Endothelial cell of umbilical vein (primary cell): ENCODE data around the gene DIP2A. TPM values are rescaled to one million over a fixed set of nuclear protein-coding genes. Genes with fewer than 3 reads are reported as not detected.

Experiments
- BruUV-seq: library from RNA; stranded (reverse); fragments of 400-500 nt; replicated peaks from 2 replicates; lab custom pipeline; 2021; lab: Mats Ljungman, UMichigan
- CTCF ChIA-PET: fragments of 300-600, 350-600 bp; sonication (Branson Sonifier 250); formaldehyde crosslinking; loops from one replicate; lab custom pipeline; 2021; ENCODE audit warnings: antibody characterized with exemption, inconsistent platforms; lab: Charles Lee
- POLR2A ChIA-PET: fragments of 300-600, 350-600 bp; sonication (Branson Sonifier 250); formaldehyde crosslinking; loops from one replicate; lab custom pipeline; 2021; ENCODE audit warnings: antibody characterized with exemption, inconsistent platforms; lab: Charles Lee
- DNase-seq: peaks from one replicate; pipeline ENCODE4 v3.0.0-alpha.2; 2011; ENCODE audit warnings: low read depth, low spot score
- FAIRE-seq: peaks from 2 replicates; lab custom pipeline; 2011; peaks lifted over from hg19 to GRCh38; lab: Jason Lieb, UNC
- H2AFZ ChIP-seq: 2 replicates; pipeline ENCODE4 v1.6.0; 2012; ENCODE audit warnings: low read depth, low read length, control low read depth, inconsistent platforms
- H3K27ac ChIP-seq: 2 replicates; pipeline ENCODE4 v1.5.1; 2011; ENCODE audit warnings: low read depth, mild to moderate bottlenecking, control low read depth, low read length, moderate library complexity; ENCODE audit not compliant: insufficient read depth
- H3K27me3 ChIP-seq, 2 experiments: 2 replicates each; pipeline versions ENCODE4 v1.6.0 to v1.6.1; 2011; ENCODE audit warnings: low read length in 2 of 2, mixed read lengths in 1 of 2; ENCODE audit not compliant: control insufficient read depth in 2 of 2, insufficient read depth in 2 of 2
- H3K36me3 ChIP-seq, 2 experiments: 2 replicates in 1 of 2; 3 replicates in 1 of 2; pipeline ENCODE4 v1.5.1; 2011; ENCODE audit warnings: low read length in 2 of 2, mild to moderate bottlenecking in 1 of 2, moderate library complexity in 1 of 2; ENCODE audit not compliant: control insufficient read depth in 2 of 2, insufficient read depth in 2 of 2; ENCODE audit errors: extremely low read depth in 1 of 2
- H3K4me1 ChIP-seq: 3 replicates; pipeline ENCODE4 v1.5.1; 2011; ENCODE audit warnings: mild to moderate bottlenecking, low read length; ENCODE audit not compliant: control insufficient read depth, insufficient read depth; ENCODE audit errors: extremely low read depth
- H3K4me2 ChIP-seq: 2 replicates; pipeline ENCODE4 v1.6.1; 2011; ENCODE audit warnings: low read length, control low read depth, mixed read lengths; ENCODE audit not compliant: insufficient read depth
- H3K4me3 ChIP-seq, 3 experiments: fragments of 200-600 bp in 1 of 3; sonication (generic), shearing (Covaris generic) in 1 of 3; replicated peaks in 1 of 3; 2 replicates each; pipeline ENCODE4 v1.5.1; 2011 to 2016; ENCODE audit warnings: control low read depth in 3 of 3, low read length in 3 of 3, mild to moderate bottlenecking in 2 of 3, inconsistent platforms in 1 of 3, low read depth in 1 of 3, moderate library complexity in 1 of 3; ENCODE audit not compliant: insufficient read depth in 1 of 3
- H3K79me2 ChIP-seq: 2 replicates; pipeline ENCODE4 v1.6.0; 2012; ENCODE audit warnings: low read length, inconsistent platforms; ENCODE audit not compliant: control insufficient read depth, insufficient read depth
- H3K9ac ChIP-seq: replicated peaks from 2 replicates; pipeline ENCODE3; 2011; ENCODE audit warnings: low read length, control low read depth; ENCODE audit not compliant: insufficient read depth; ENCODE audit errors: extremely low read depth
- H3K9me1 ChIP-seq: replicated peaks from 3 replicates; pipeline ENCODE4 v1.6.0; 2011; ENCODE audit warnings: mild to moderate bottlenecking, low read length; ENCODE audit not compliant: control insufficient read depth, insufficient read depth; ENCODE audit errors: extremely low read depth
- H3K9me3 ChIP-seq: replicated peaks from 2 replicates; pipeline ENCODE4 v1.5.1; 2012; ENCODE audit warnings: low read length, inconsistent platforms; ENCODE audit not compliant: control insufficient read depth, insufficient read depth
- H4K20me1 ChIP-seq: replicated peaks from 2 replicates; pipeline ENCODE3; 2011; ENCODE audit warnings: mild to moderate bottlenecking, low read length; ENCODE audit not compliant: control insufficient read depth, insufficient read depth; ENCODE audit errors: extremely low read depth
- FOS ChIP-seq: IDR thresholded peaks from 2 replicates; pipeline ENCODE4 v1.6.1; 2011; ENCODE audit warnings: mild to moderate bottlenecking, low read length, moderate library complexity, borderline replicate concordance; ENCODE audit not compliant: insufficient read depth
- POLR2A ChIP-seq: IDR thresholded peaks from 2 replicates; pipeline ENCODE4 v1.6.1; 2012; ENCODE audit warnings: low read depth, mild to moderate bottlenecking, control low read depth, low read length
- dilution Hi-C: fragments of 300-500 bp; cut with MboI; formaldehyde crosslinking; loops from one replicate; pipeline ENCODE4 v1.15.0; 2019; ENCODE audit warnings: low sequenced_read_pairs; ENCODE audit not compliant: extremely low pct_ligation_motif_present
- intact Hi-C: fragments of 100-400 bp; cut with micrococcal nuclease; formaldehyde crosslinking; loops from one replicate; pipeline ENCODE4 v1.10.0; 2022
- polyA plus RNA-seq, 4 experiments: library from polyadenylated mRNA; depleted of rRNA in 3 of 4; stranded (reverse) in 3 of 4; unstranded in 1 of 4; fragments of >200 nt; gene quantifications; 2 replicates each; pipeline versions ENCODE4 v1.2.1 to v1.2.3, GENCODE V29; 2011 to 2012; ENCODE audit warnings: missing spikeins in 1 of 4
- total RNA-seq: library from RNA; stranded (reverse); gene quantifications from 2 replicates; pipeline ENCODE4 v1.2.3, GENCODE V29; 2021
- TF ChIP-seq, protein P1 (sequence below), 2 donors: IDR thresholded peaks; 1 replicate in 1 of 2; 2 replicates in 1 of 2; pipeline ENCODE4 v1.5.1; 2011; ENCODE audit warnings: low read length in 2 of 2, mild to moderate bottlenecking in 2 of 2, moderate library complexity in 2 of 2, control low read depth in 1 of 2, inconsistent platforms in 1 of 2, low read depth in 1 of 2; ENCODE audit not compliant: insufficient read depth in 1 of 2; ENCODE audit errors: extremely low read depth in 1 of 2
- TF ChIP-seq, protein P2 (sequence below): IDR thresholded peaks from 2 replicates; pipeline ENCODE4 v1.6.1; 2011; ENCODE audit not compliant: insufficient read depth, insufficient read length

DIP2A gene
- total and polyA plus RNA-seq, 2 donors (not counting 3 experiments of a cell fraction or from before 2014, with no cell fraction given): 34.5 to 62.1 TPM

DNA sequence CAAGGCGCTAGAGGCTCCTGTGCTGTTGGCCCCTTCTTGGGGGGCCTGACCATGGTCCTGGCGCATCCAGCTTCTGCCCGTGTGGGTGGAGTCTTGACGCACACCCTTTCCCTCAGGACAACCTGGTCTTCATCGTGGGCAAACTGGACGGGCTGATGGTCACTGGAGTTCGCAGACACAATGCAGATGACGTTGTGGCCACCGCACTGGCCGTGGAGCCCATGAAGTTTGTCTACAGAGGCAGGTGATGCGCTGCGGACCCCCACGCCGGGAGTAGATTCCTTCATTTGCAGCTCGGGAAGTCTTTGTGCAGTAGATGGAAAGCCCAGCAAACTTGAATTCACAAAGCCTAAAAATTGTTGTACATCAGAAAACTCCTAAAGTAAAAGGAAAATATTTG is 88.1 kb downstream of the DIP2A start:
- FAIRE-seq (no peak), DNase-seq (no peak)
- Histone ChIP-seq H3K9me3 (no peaks in the 10 kb centered on the region), H3K4me2 (no peak overlapping the region), H4K20me1 (no peaks in the 10 kb centered on the region), H3K36me3 (peaks cover 9 to 28% of the 10 kb centered on the region in 2 experiments), H3K4me3 (no peak overlapping the region), H3K4me1 (no peaks in the 10 kb centered on the region), H3K9me1 (no peaks in the 10 kb centered on the region), H3K27ac (no peak overlapping the region), H3K79me2 (no peaks in the 10 kb centered on the region), H3K9ac (no peak overlapping the region), H2AFZ (no peak overlapping the region), H3K27me3 (no peaks in the 10 kb centered on the region)
- CTCF ChIA-PET: interaction anchor here (0.7 kb wide), 1 partner anchor 93 kb away, joined by 3 read pairs; no protein-coding TSS in a partner anchor
- intact Hi-C loops: no loop called here
- TF ChIP-seq, protein P1, sequence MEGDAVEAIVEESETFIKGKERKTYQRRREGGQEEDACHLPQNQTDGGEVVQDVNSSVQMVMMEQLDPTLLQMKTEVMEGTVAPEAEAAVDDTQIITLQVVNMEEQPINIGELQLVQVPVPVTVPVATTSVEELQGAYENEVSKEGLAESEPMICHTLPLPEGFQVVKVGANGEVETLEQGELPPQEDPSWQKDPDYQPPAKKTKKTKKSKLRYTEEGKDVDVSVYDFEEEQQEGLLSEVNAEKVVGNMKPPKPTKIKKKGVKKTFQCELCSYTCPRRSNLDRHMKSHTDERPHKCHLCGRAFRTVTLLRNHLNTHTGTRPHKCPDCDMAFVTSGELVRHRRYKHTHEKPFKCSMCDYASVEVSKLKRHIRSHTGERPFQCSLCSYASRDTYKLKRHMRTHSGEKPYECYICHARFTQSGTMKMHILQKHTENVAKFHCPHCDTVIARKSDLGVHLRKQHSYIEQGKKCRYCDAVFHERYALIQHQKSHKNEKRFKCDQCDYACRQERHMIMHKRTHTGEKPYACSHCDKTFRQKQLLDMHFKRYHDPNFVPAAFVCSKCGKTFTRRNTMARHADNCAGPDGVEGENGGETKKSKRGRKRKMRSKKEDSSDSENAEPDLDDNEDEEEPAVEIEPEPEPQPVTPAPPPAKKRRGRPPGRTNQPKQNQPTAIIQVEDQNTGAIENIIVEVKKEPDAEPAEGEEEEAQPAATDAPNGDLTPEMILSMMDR (IDR thresholded peaks at IDR 0.05; ENCODE audit: extremely low read depth in 1 of 2, insufficient read depth in 1 of 2, low read depth in 1 of 2, low read length in 2 of 2): no peak
- TF ChIP-seq, protein P2, sequence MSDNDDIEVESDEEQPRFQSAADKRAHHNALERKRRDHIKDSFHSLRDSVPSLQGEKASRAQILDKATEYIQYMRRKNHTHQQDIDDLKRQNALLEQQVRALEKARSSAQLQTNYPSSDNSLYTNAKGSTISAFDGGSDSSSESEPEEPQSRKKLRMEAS: no peak
- no TSS peak for BruUV-seq
- POLR2A ChIA-PET: interaction anchor here (0.7 kb wide), 1 partner anchor 92 kb away, joined by 3 read pairs; no protein-coding TSS in a partner anchor
- dilution Hi-C loops: no loop called here

DNA sequence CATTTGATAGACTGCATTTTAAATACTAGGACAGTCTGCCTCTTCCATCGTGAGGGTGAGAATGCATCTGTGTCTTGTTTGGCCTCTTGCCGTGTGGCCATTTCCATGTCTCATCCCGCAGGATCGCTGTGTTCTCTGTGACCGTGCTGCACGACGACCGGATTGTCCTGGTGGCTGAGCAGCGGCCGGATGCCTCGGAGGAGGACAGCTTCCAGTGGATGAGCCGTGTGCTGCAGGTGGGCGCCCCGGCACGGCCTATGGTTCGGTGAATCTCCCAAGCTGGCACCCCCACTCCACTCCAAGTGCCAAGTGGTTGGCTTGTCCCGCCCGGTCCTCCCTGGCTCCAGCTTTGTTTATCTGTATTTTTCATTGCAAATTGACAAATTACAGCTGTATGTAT is 91.0 kb downstream of the DIP2A start:
- TF ChIP-seq POLR2A (no peak), FOS (no peak)
- TF ChIP-seq, protein P2: no peak
- Histone ChIP-seq H3K79me2 (no peaks in the 10 kb centered on the region), H3K27me3 (no peaks in the 10 kb centered on the region), H2AFZ (no peak overlapping the region), H3K9me3 (no peaks in the 10 kb centered on the region), H3K4me1 (no peaks in the 10 kb centered on the region), H3K9me1 (no peaks in the 10 kb centered on the region), H3K27ac (no peak overlapping the region), H3K4me3 (no peak overlapping the region), H3K4me2 (no peak overlapping the region), H3K9ac (no peak overlapping the region), H4K20me1 (no peaks in the 10 kb centered on the region), H3K36me3 (peaks cover 16 to 38% of the 10 kb centered on the region in 2 experiments)
- intact Hi-C loops: no loop called here
- DNase-seq (no peak), FAIRE-seq (no peak)
- dilution Hi-C loops: no loop called here
- POLR2A ChIA-PET: no interaction called here
- CTCF ChIA-PET: no interaction called here
- no TSS peak for BruUV-seq
